ENCODE results near the gene ARHGAP26.

The ARHGAP26 gene

GRCh38 chr5:143267186-143267585, 497.0 kb downstream of the ARHGAP26 start:
- no peak for DNase-seq

DNA sequence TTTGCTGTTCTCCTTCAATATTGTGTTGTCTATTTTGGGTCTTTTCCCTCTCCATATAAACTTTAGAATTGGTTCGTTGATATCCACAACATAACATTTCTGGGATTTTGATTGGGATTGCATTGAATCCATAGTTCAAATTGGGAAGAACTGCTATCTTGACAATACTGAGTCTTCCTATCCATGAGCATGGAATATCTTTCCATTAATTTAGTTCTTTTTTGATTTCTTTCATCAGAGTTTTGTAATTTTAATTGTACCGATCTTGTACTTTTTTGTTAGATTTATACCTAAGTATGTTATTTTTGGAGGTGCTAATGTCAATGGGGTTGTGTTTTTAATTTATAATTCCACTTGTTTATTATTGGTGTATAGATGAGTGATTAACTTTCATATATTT, 498.2 kb downstream of the ARHGAP26 start:
- no peak for DNase-seq

DNA sequence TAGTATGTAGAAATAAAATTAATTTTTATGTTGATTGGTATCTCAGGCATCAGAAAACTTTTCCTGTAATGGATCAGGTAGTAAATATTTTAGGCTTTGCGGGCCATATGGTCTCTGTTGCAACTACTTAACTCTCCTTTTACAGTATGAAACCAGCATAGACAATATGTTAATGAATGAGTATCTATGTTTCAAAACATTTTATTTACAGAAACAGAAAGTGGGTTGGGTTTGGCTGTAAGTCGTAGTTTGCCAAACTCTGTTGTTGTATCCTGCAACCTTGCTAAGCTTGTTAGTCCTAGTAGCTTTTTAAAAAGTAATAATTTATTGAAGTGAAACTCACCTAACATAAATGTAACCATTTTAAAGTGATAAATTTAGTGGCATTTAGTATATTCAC, 501.3 kb downstream of the ARHGAP26 start:
- no peak for DNase-seq

DNA sequence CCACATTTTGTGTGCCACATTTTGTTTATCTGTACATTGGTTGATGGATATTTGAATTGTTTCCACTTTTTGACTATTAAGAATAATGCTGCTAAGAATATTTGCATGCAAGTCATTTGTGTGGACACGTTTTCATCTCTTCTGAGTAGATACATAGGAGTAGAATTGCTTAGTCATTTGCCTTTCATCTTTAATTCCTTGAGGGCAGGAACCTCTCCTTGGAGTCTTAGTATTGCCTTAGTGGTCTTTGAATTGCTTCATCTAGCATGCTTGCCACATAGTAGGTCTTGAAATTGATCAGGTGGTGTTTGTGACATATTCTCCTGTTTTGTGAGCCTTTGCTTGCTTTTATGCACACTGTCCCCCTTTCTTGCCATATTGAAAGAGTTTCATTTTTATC, 504.8 kb downstream of the ARHGAP26 start:
- DNase-seq: no peak

GRCh38 chr5:143275512-143276363, 505.6 kb downstream of the ARHGAP26 start:
- no peak for DNase-seq

DNA sequence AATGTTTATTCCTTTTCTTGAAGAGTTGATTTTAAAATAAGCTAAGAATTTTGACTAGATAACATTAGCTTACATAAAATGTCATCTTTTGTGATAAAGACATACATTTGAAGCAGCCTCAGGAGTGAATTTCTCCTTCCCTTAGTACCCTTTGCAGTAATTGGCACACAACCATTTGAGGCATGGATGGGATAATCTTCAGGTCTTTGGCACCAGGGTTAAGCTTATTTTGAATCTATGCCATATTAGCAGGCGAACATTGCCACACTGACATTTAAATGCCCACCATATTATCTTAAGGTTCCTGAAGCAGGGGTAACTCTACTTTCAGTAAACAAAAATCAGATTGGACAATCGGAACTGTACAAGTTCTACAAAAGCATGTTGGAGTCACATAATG, 507.4 kb downstream of the ARHGAP26 start:
- no peak for DNase-seq
